HG03196 (cell line): Measurements from ENCODE around the gene SLC46A3.
"Not testable (repeated sequence)": the region's sequence is repeated elsewhere in the genome, so short reads cannot be mapped to it uniquely, and the experiment has no call there.

ENCODE experiments used
- ATAC-seq: cut with Tn5 transposase; IDR thresholded peaks from one replicate; pipeline ENCODE4 v1.9.1; 2021; ENCODE audit not compliant: unreplicated experiment

Gene SLC46A3

DNA sequence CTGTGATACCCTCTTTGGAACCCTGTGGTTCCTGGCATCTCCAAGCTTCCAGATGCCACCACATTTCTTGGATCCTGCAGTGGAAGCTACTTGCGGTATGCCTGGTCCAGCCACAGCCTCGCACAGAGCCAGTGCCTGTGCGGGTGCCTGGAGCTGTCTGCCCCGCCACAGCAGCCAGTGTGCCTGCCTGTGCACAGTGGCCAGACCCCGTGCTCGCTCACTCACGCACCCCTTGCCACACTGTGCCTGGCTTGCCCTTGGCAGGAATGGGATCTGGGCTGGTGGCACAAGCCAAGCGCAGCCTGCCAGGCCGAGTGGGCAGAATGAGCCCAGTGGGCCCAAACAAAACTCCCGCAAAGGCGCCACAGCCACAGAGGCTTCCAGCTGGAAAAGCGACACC is 33.7 kb downstream of the SLC46A3 start:
- ATAC-seq, result no peak

DNA sequence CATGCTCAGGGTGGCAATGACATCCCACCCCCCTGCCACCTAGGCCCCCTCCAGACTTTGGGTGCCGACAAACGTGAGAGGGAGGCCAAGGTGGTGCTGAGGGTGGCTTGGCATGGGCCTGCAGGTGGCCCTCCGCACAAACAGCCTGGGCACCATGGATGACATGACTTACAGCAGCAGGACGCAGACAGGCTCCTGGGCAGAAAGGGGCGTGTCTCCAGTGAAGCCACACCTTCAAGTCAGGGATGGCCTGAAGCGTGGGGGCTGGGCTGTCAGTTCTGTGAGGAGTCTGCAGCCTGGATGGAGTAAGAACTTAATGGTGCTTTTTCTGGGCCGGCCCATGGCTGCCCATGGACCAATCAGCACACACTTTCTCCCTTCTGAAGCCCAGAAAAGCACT is 34.5 kb downstream of the SLC46A3 start:
- ATAC-seq, result no peak

- not testable (repeated sequence) for ATAC-seq
Observed at GRCh38 chr13:28683169-28683568, 35.6 kb downstream of the SLC46A3 start.

GRCh38 chr13:28680541-28680940 is 38.2 kb downstream of the SLC46A3 start:
- no peak for ATAC-seq

- no peak for ATAC-seq
Observed at GRCh38 chr13:28679628-28680027, 39.1 kb downstream of the SLC46A3 start.

GRCh38 chr13:28678809-28679208 is 40.0 kb downstream of the SLC46A3 start:
- ATAC-seq, result no peak

DNA sequence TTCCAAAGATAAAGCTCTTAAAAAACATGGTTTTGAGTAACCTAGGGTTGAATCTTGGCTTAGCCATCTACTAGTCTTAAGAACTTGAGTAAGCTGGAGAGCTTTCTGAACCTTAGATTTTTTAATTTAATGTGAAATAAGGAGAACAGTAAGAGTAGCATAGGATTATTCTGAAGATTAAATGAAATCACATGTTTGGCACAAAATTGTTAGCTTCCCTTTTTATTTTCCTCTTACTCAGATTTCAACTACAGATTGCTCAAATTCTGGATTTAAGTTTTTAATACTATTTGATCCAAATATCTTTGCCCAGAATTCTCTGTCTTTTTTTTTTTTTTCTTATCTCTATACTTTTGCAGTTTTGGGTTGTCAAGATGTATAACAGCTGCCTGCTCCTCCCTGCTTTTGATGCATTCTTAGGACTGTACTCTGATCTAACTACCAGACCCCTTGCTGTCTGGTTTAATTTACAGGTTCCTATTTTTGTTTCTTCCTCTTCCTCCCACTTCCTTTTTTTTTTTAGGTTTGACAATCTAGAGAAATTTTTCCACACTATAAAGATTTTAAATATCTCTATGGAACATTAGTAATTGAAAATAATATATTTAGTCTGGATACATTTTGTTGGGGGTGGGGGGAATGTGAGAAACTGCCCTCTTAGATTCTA is 47.5 kb downstream of the SLC46A3 start:
- no peak for ATAC-seq

DNA sequence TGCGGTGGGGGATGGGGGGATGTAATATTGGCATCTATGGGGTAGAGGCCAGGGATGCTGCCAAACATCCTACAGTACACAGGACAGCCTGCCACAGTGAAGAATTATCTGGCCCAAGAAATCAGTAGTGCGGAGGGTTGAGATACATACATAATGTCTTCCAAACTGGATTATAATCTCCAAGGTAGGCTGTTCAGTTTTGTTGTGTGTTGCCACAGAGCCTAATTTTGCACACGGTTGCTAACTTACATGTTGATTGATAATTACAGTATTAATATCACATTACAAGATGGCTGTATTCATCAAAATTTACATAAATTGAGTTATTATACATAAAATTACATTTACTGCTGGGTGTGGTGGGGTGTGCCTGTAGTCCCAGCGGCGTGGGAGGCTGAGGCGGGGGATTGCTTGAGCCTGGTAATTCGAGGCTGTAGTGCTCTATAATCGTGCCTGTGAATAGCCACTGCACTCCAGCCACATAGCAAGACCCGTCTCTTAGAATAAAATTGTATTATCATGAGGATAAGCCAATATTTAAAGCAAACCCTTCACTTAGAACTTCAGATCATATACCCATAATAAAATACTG is 51.8 kb downstream of the SLC46A3 start:
- ATAC-seq, result no peak

DNA sequence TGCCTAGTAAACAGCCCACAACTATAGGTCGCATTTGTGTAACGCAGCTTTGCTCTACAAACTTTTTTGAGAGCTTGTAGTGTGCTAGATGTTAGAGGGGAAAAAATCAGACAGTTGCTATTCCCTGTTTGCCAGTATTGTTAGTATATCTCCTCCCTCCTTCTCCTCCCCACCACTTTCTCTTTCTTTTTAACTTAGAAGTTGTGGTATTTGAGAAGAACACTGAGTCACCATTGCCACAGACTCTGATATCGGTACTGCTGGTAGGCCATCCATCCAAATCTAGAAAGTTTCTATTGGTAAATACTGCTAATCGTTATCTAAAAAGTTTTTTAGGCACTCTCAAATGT is 59.2 kb downstream of the SLC46A3 start:
- ATAC-seq, result peak; percentile 27

DNA sequence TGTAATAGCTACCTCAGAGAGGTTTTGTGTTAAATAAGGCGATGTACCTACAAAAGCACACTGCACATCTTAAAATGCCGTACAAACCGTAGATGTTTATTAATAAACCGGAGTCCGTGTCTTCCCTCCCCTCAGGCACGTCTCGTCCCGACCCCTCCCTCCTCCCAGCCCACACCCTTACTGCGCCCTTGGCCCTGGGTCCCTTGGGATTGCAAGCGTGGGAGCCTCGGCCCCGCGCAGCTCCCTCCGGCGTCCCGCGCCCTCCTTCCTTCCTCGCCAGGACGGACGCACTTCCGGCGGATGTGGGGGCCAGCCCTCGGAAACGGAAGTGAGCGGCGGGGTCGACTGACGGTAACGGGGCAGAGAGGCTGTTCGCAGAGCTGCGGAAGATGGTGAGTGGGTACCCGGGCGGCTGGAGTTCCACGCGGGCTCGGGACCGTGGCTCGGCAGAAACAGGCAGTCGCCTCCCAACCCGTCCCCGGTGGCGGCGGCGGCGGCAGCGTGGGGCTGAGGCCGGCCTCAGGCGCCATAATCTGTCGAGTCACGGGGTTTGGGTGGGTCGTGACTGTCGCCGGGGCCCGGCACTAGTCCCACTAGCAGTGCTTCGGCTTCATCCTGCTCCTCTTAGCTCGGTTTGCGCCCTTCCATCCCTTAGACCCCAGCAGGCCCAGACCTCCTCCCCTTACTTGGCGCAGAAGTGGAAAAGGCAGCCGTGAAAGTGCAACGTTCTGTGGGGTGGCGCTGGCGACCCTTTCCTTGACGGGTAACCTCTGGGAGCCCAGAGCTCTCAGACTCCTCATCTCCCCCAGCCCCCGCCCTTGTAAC is 59.8 kb downstream of the SLC46A3 start, which contains the start of gene POMP:
Gene POMP, plus strand, starts transcription at position 335 of the 825 bp plus-strand sequence. Its CDS starts 55 bp downstream, at position 390.
- ATAC-seq, result peak; percentile 89

GRCh38 chr13:28658539-28658795 is 60.3 kb downstream of the SLC46A3 start:
- ATAC-seq, result peak; percentile 23

- ATAC-seq, result no peak
Observed at GRCh38 chr13:28657784-28658538, 60.8 kb downstream of the SLC46A3 start.

GRCh38 chr13:28655561-28655960 is 63.2 kb downstream of the SLC46A3 start:
- ATAC-seq, result no peak

DNA sequence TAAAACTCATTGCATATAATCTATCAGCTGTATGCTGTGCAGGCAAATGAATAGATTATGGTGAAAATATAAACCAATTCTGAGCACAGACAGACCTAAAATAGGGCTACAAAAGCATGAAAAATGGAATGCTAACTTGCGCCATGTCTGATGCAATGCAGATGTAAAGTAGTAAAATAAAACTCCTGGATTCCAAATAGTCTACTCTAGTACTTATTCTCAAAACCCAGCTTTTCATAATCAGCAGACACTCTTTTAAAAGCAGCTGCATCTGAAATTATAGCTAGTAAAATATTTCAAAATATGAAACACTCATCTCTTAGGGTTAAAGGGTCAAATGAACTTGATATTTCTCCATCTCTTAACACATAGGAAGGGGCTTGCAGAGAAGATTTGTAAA is 64.5 kb downstream of the SLC46A3 start:
- ATAC-seq, result no peak

- ATAC-seq, result no peak
Observed at GRCh38 chr13:28653111-28653510, 65.7 kb downstream of the SLC46A3 start.

- ATAC-seq, result no peak
Observed at GRCh38 chr13:28651810-28652401, 66.9 kb downstream of the SLC46A3 start.

- ATAC-seq, result no peak
Observed at GRCh38 chr13:28650284-28650683, 68.5 kb downstream of the SLC46A3 start.
